Measurements from ENCODE around the gene RABGAP1L.

Gene RABGAP1L

GRCh38 chr1:174966008-174966572 lies 806.8 kb downstream of the RABGAP1L start:
- DNase-seq (ENCODE audit: low read depth in 2 of 2) = peak in 1 of 2 donors; percentile 43

GRCh38 chr1:174967845-174968705 lies 808.8 kb downstream of the RABGAP1L start:
- DNase-seq (ENCODE audit: low read depth in 2 of 2) = no peak
- no peak overlapping the region for H3K4me3 ChIP-seq (replicated peaks in 1 of 2; ENCODE audit: low read depth in 2 of 2, low read length in 2 of 2)
- TF ChIP-seq CTCF (IDR thresholded peaks at IDR 0.05; ENCODE audit: low read depth, low read length) = no peak

More at GRCh38 chr1:174966008-174966572, 806.8 kb downstream of the RABGAP1L start:
- no peak overlapping the region for H3K4me3 ChIP-seq (replicated peaks in 1 of 2; ENCODE audit: low read depth in 2 of 2, low read length in 2 of 2)
- no peak for TF ChIP-seq CTCF (IDR thresholded peaks at IDR 0.05; ENCODE audit: low read depth, low read length)

GRCh38 chr1:174968750-174969244 lies 809.5 kb downstream of the RABGAP1L start:
- peak; percentile 52 to 89 for DNase-seq (ENCODE audit: low read depth in 2 of 2)

GRCh38 chr1:174969977-174970376 lies 810.7 kb downstream of the RABGAP1L start:
- TF ChIP-seq CTCF (IDR thresholded peaks at IDR 0.05; ENCODE audit: low read depth, low read length) = no peak
- DNase-seq (ENCODE audit: low read depth in 2 of 2) = peak in 1 of 2 donors; percentile 31
- no peak overlapping the region for H3K4me3 ChIP-seq (replicated peaks in 1 of 2; ENCODE audit: low read depth in 2 of 2, low read length in 2 of 2)

More at GRCh38 chr1:174968750-174969244, 809.5 kb downstream of the RABGAP1L start:
- H3K4me3 ChIP-seq (replicated peaks in 1 of 2; ENCODE audit: low read depth in 2 of 2, low read length in 2 of 2) = no peak overlapping the region
- TF ChIP-seq CTCF (IDR thresholded peaks at IDR 0.05; ENCODE audit: low read depth, low read length) = no peak

GRCh38 chr1:174971466-174971865 lies 812.1 kb downstream of the RABGAP1L start:
- no peak for TF ChIP-seq CTCF (IDR thresholded peaks at IDR 0.05; ENCODE audit: low read depth, low read length)
- DNase-seq (ENCODE audit: low read depth in 2 of 2) = no peak
- H3K4me3 ChIP-seq (replicated peaks in 1 of 2; ENCODE audit: low read depth in 2 of 2, low read length in 2 of 2) = no peak overlapping the region

- H3K4me3 ChIP-seq (replicated peaks in 1 of 2; ENCODE audit: low read depth in 2 of 2, low read length in 2 of 2) = no peak overlapping the region
These were observed 812.6 kb downstream of the RABGAP1L start for GRCh38 chr1:174971902-174972301.

More at GRCh38 chr1:174971902-174972301, 812.6 kb downstream of the RABGAP1L start:
- DNase-seq (ENCODE audit: low read depth in 2 of 2) = no peak
- no peak for TF ChIP-seq CTCF (IDR thresholded peaks at IDR 0.05; ENCODE audit: low read depth, low read length)
